Brain pericyte (primary cell): Measurements from ENCODE around the gene FOXJ3.
"Not testable (repeated sequence)": the region's sequence is repeated elsewhere in the genome, so short reads cannot be mapped to it uniquely, and the experiment has no call there.

Experiments used
- DNase-seq: peaks from one replicate; pipeline ENCODE4 v3.0.0-alpha.2; 2012; ENCODE audit warnings: low read depth, low spot score

Gene FOXJ3

DNA sequence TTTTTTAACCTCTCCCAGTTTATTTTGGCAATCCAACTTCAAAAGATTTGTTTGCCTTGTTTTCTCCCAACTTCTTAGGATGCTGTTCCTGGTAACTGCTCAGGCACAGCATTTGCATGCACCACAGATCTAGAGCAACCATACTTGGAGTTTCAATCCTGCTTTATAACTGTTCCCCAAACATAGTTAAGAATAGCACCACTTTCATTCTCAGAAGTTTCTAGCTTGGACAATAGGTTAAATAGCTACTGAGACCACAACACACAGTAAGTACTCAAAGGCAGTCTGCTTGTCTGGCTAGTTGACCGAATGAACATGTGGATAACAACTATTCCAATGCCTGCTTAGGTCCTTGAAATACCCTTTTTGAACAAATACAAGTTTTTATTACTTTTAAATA lies 76.8 kb downstream of the FOXJ3 start:
- DNase-seq, result no peak

DNA sequence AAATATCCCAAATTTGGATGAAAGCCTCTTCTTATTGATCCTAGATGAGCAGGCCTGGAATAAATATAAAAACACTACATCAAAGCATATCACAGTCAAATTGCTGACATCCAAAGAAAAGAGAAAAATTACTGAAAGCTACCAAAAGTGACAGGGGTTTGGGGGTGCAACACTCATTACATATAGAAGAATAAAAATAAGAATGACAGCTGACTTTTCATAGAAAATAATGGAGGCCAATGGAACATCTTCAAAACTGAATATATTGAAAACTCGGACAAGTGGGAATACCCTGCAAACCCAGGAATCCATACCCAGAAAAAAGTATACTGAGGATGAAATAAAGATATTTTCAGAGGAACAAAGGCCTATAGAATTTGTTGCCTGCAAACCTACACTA lies 84.0 kb downstream of the FOXJ3 start:
- no peak for DNase-seq

DNA sequence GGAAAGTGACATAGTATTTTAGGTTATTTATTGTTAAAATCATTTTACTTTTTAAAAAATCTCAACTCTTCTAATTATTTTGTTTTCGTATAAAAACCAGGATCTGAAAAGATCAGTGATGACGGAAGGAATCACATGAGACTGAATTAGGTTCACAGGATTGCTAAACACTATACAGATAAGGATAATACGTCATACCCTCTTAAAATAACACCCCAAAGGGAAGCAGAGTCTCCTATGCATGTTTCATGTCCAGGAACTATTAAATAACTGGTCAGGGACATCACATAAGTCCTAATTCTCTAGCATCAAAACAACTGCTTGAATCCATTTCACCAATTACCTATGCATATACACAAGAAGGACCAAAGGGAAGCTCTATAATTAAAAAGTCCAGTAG lies 84.9 kb downstream of the FOXJ3 start:
- no peak for DNase-seq

DNA sequence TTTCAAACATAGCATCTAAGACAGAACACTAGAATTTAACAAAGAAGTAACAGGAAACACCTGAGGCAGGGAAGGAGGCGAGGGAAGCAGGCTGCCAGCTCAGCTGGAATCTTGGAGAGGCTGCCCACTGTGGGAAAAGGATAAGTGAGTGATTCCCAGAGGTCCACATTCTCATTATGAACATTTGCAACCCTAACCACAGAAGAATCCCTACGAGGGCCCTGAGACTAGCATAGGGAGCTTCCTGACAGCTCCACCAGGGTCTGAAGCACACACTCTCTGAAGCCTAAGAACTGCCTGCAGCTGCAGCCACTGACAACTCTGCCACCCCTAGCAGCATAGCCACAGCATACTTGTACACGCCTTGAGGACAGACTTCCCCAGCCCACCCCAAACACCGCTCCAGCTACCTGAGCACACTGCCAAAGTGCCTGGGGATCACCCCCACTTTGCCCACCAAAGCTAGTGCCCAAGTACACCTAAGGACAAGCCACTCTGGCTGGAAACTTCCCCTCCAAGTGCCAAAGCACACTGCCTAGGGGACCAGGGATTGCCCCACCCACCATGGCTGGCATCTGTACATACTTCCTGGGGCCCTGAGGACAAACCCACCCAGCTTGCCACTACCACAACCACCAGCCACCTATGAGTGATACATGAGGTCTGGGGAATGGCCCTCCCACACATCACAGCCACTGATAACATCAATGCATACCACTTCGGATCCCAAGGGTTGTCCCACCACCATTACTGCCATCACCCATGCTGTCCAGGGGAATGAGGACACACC lies 93.9 kb downstream of the FOXJ3 start:
- no peak for DNase-seq

DNA sequence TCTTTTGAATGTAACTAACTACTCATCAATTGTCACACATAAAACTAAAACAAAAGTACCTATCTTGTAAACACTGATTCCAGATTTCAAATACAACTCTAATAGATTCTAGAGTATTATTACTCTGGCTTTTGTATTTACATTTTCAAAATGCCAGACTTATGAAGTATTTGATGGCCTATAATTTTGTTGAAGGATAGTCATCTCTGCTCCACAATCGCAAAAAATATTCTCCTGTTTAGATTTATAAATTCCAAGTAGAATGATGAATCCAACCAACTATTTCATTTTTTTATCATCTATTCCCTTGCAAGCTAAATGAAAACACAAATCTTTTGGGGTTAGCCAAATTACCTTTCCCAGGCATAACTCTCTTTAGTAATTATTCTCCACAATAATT lies 95.5 kb downstream of the FOXJ3 start:
- DNase-seq, result no peak

DNA sequence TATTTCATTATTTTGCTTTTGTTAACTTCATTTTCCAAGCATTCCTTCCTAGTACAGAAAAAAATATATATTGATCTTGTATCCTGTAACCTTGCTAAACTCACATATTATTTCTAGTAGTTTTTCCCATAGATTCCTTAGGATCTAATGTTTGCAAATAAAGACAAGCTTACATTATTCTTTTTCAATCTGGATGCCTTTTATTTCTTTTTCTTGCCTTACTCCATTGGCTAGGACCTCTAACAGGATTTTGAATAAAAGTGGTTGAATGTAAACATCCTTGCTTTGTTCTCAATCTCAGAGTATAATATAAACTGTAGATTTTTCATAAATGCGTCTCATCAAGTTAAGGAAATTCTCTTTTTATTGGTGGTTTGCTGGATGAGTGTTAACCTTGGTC lies 96.0 kb downstream of the FOXJ3 start:
- no peak for DNase-seq

DNA sequence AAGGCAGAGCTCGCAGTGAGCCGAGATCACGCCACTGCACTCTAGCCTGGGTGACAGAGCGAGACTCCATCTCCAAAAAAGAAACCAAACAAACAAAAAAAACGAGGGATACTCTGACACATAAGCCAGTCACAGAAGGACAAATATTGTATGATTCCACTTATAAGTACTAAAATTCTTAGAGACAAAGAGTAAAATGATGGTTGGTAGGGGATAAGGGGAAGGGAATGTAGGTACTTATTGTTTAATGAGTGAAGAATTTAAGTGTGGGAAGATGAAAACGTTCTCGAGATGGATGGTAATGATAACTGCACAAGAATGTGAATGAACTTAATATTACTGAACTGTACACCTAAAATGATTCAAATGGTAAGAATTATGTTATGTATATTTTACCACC lies 103.8 kb downstream of the FOXJ3 start:
- DNase-seq, result no peak

DNA sequence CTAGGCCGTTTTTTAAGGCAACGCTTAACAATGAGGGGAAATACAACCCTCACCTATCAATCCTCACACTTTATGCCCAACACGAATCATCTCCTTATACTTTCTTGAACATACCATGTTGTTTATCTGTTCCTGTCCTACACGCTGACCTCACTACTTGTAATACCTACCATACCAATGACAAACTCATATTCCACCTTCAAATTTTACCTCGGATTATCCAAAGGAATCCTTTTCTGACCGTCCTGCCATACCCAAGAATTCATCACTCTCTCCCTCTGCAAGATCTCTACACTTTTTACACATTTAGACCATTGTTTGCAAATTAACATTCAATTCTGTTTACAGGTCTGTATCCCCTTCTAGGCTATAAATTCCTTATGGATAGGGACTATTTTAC lies 106.1 kb downstream of the FOXJ3 start:
- no peak for DNase-seq

DNA sequence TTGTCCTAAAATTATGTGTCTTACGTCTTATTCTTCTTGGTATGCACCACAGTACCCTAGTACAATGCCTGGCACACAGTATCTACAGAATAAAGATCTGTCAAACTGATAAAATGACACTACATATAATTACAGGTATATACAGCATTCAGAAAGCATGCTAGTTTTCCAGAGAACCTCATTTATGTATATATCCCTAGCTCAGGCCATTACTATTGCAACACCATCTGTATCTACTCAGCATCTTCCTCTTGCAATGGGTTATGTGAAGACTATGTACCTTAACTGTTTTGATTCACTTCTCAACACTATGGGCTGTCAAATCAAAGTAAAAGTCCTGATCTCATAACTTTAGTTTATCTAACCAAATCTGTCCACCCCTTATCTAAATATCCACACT lies 112.0 kb downstream of the FOXJ3 start:
- DNase-seq, result no peak

DNA sequence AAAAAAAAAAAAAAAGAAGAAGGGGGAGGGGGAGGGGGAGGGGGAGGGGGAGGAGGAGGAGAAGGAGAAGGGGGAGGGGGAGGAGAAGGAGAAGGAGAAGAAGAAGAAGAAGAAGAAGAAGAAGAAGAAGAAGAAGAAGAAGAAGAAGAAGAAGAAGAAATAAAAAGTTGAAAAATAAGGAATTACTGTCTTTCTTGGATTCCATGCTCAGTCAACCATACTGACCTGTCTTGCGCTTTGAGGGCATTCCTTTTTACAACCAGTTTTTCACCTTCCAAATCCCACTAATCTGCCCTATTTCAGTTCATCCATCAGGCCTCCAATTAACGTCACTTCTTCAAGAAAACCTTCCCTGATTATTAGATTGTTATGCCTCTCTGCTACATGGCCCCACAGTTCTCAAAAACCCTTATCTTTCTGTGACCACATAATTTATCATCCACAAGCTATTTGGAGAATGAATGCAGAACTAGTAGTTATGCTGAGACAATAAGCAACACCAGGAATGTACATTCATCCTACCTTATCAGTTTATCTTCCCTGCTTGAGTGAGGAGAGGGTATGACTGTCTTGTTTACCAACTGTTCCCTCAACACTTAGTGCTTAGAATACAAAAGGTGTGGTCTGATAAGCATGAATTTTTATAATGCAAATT lies 113.0 kb downstream of the FOXJ3 start:
- DNase-seq, result no peak

DNA sequence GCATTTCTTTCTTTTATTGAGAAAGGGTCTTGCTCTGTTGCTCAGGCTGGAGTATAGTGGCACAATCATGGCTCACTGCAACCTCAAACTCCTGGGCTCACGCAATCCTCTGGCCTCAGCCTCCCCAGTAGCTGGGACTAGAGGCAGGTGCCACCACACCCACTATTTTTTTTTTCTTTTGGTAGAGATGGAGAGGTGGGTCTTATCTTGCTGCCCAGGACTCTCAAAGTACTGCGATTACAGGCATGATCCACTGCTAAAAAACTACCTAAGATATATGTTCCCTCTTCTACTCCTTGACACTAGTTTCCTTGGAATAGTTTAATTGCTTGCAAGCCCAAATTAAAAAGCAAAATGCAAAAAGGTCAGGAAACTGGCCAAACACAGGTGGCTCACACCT lies 113.6 kb downstream of the FOXJ3 start:
- DNase-seq, result no peak

DNA sequence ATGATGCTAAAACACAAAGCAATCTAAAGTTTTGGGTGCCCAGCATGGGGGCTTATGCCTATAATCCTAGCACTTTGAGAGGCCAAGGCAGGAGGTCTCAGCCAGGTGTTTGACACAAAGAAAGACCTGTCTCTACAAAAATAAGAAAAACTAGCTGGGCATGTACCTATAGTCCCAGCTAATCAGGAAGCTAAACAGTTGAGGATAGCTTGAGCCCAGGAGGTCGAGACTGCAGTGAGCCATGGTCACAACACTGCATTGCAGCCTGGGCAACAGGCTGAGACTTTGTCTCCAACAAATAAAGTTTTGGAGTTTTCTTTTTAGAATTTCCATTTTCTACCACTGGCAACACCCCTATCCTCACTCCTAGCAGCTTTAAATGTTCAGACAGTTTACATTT lies 115.4 kb downstream of the FOXJ3 start:
- DNase-seq, result no peak

DNA sequence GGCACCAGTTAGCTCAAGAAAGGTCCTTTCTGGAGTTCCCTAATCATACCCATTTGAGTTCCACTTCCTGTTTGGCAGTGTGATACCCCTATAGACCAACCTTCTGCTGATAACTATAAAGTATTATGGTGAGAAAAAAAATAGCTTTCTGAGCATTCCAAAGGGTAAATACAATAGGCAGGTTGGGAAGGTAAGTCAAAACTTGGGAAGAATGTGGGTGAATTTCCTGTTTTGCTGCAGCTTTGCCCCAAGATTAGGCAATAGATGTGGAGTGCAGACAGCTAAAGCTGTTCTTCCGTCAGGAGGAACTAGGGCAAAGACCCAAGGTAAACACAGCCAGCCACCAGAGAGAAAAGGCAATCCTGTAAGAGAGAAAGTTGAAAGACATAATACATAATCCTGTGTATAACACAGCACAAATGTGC lies 120.6 kb downstream of the FOXJ3 start:
- DNase-seq, result peak; percentile 39

DNA sequence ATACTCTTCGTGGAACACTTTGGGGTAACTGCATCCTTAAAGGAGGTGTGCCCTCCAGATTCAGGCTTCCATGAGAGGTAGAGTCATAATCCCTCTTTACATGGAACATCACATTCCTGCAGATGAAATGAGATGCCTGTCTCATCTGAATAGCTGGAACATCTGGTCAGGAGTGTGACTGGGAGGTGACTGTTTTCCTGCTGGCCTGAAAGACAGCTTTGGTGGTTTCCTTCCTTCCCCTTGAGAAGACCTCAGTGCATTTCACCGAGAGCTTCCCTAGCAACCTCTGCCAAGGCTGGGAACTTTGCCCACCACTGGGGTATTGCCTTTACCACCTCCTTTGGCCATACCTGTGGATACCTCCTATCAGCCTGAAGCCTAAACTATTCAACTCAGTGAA lies 123.8 kb downstream of the FOXJ3 start:
- no peak for DNase-seq

DNA sequence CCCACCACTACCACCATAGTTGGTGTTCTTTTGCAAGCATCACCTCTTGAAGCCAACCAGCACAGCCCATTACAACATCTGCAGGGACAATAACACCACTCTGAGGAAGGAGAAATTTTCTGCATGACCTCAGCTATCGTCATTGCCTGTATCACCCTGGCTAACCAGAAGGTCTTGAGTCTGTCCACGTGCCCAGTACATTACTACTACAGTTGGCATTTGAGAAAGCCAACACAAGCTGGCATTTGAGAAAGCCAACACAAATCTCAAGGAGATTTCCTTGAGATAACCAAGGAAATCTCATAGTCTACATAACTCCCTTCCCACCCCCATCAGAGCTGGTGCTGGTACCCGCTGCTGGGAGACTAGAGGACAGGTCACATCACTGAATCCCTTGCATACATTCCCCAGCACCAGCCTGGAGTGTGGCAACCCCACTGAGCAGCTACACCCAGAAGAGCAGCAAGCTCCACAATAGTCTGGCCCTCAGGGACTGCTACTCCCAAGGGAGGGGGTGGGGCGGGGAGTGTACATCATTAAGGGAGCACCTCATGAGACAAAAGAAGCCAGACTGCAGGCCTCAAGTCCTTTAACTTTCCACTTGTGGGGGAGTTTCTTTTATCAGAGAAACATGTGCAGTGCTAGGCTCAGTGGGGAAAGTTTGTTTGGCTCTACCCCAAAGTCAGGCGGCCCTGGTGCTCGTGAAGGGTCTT lies 124.5 kb downstream of the FOXJ3 start:
- no peak for DNase-seq

DNA sequence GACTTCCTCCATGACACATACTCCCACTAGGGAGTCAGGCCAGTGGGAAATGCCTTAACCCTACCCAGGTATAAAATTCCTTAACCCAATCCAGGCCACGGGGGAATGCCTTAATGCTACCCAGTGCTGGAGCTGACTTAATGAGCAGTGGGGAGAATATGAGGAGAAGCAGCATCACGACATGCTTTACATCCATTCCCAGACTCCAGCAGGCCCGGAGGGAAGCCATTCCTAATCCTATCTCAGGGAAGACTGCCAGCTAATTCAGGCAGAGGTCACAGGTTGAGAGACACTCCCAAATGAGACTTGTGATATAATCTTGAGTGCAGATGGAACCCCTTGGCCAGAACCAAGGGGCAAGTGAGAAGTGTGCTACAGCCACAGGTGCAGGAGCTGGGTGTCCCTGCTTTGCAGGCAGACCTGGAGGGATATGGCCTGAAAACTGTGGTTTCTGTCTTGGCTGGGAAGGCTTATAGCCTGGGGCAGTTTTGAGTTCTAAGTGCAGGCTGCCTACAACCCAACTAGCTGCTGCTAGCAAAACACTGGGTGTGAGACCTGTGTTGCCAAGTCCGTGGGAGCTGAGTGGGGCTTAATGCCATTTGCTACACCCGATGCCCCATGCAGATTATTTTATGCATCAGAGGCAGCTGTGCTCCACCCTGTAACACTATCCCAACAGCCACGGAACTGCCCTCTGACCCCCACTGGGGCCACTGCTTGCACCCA lies 125.3 kb downstream of the FOXJ3 start:
- DNase-seq, result no peak

DNA sequence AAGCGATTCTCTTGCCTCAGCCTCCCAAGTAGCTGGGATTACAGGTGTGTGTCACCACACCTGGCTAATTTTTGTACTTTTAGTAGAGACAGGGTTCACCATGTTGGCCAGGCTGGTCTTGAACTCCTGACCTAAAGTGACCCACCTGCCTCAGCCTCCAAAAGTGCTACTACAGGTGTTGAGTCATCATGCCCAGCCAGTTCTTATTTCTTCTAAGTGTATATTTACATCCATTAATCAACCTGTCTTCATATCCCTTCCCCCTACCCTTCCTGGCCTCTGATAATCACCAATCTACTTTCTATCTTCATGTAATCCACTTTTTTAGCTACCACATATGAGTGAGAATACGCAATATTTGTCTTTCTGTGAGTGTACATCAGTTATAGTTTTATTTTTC lies 128.1 kb downstream of the FOXJ3 start:
- DNase-seq, result not testable (repeated sequence)

DNA sequence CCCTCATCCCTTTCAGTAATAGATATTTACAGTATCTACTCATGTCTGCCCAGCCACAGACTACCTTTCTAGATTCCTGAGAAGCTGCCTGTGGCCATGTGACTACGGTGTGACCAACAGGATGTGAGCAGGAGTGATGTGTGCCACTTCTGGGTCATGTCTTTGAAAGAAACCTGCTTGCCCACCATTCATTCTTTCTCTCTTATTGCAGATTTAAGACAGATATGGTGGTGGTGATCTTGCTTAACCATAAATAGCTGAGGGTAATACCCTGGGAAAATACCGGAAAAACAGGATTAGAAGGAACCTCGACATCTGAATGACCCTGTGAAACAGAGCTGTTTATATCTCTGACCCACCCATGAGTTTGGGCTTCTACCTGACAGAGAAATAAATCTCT lies 128.9 kb downstream of the FOXJ3 start:
- DNase-seq, result no peak

DNA sequence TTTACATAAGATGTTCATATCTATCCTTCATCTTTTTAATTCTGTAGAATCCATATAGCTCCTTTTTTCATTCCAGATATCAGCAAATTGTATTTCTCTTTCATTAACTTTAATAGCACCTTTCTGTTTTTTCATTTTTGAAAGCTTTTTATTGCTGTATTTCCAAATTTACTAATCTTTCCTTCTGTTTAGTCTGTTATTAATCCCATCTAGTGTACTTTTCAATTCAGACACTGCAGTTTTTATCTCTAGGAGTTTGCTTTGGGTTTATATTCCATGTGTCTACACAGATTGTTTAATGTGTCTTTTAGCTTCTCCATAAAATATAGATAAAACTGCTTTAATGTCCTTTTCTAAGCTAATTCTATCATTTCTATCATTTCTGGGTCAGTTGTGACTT lies 133.0 kb downstream of the FOXJ3 start:
- DNase-seq, result no peak

DNA sequence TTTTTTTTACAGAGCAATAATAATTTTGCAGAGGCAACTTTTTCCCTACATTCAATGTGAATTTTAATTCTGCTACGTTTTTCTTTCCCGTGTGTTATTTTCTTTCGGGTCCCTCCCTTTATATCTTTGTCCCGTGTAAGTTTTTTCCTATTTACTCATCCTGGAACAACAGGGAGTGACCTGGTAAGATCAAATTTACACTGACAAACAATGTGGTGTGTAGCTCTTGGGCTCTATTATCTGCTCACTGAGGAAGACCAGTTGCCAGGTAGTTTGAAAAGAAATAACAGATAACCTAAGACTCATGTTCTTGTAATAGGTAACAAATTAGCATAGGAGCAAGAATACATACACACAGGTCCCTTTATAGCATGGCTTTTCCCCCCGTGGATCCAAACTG lies 136.8 kb downstream of the FOXJ3 start:
- no peak for DNase-seq

DNA sequence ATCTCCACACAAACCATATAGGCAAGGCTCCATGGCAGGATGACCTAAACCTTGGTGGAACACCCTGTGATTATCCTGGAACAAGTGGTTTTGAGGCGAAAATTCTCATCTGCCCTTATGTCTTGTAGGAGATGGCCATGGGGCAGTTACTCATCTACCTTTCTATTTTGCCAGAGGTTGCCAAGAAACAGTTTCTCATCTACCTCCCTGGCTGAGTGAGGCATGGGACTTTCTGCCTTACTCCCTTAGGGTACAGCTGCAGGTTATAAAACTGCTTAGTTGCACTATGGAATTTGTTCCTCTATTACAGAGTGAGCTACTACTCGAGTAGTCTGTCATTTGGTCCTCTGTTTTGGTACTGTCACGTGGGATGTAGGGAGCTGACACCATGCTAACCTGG lies 139.2 kb downstream of the FOXJ3 start:
- no peak for DNase-seq

DNA sequence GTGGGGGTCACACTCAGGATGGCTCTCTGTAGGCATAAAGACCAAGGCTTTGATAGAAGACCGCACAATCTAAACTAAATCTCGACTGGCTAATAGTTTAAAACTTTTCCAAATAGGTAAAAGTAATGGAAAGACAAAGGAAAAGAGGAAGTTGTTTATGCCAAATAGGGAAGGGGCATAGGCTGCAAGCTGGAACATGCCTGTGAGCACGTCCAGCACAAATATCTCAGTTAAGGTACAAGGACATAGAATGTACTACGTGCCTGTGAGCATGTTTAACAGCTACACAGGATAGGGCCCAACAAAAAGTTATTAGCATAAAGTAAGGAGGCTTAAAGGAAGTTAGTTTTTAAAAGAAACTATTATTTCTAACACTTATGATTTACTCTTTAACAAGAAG lies 142.9 kb downstream of the FOXJ3 start:
- DNase-seq, result no peak
